CD14-positive monocyte (primary cell): ENCODE measurements around the gene USB1. TPM values are rescaled to one million over a fixed set of nuclear protein-coding genes. Genes with fewer than 3 reads are reported as not detected.
A peak's percentile ranks its signal among the peaks of the same experiment; 100 is the strongest.

Experiments
- DNase-seq, 3 donors: peaks; one replicate each; pipeline ENCODE4 v3.0.0-alpha.2; 2011 to 2022
- H2AFZ ChIP-seq: 2 replicates; pipeline ENCODE4 v1.6.0; 2012; ENCODE audit warnings: mild to moderate bottlenecking, low read depth, low read length, inconsistent platforms; ENCODE audit not compliant: insufficient read depth, poor library complexity, severe bottlenecking
- H3K27ac ChIP-seq, 2 donors: 1 replicate in 1 of 2; 2 replicates in 1 of 2; pipeline ENCODE4 v1.5.1; 2012 to 2013; ENCODE audit warnings: low read length in 2 of 2, control low read depth in 1 of 2, inconsistent platforms in 1 of 2, low read depth in 1 of 2, mild to moderate bottlenecking in 1 of 2
- H3K27me3 ChIP-seq, 2 donors: one replicate each; pipeline versions ENCODE4 v1.6.0 to v1.6.1; 2011 to 2013; ENCODE audit warnings: low read length in 2 of 2; ENCODE audit not compliant: control insufficient read depth in 2 of 2, insufficient read depth in 2 of 2
- H3K36me3 ChIP-seq, 2 donors: replicated peaks in 1 of 2; 1 replicate in 1 of 2; 2 replicates in 1 of 2; pipeline versions ENCODE4 v1.5.1 to v1.6.1; 2012 to 2013; ENCODE audit warnings: low read length in 2 of 2, control low read depth in 1 of 2, inconsistent platforms in 1 of 2, mild to moderate bottlenecking in 1 of 2; ENCODE audit not compliant: insufficient read depth in 2 of 2, control insufficient read depth in 1 of 2
- H3K4me1 ChIP-seq, 2 donors: 1 replicate in 1 of 2; 2 replicates in 1 of 2; pipeline versions ENCODE4 v1.5.1 to v1.6.1; 2012 to 2013; ENCODE audit warnings: low read length in 2 of 2, control low read depth in 1 of 2, inconsistent platforms in 1 of 2, mild to moderate bottlenecking in 1 of 2, moderate library complexity in 1 of 2; ENCODE audit not compliant: insufficient read depth in 2 of 2, control insufficient read depth in 1 of 2
- H3K4me2 ChIP-seq: replicated peaks from 2 replicates; pipeline ENCODE3; 2012; ENCODE audit warnings: low read length, moderate library complexity, mild to moderate bottlenecking; ENCODE audit not compliant: poor library complexity, severe bottlenecking; ENCODE audit errors: extremely low read depth
- H3K4me3 ChIP-seq, 3 experiments: fragments of 200-600 bp in 1 of 3; sonication (generic) in 1 of 3; replicated peaks in 1 of 3; 1 replicate in 2 of 3; 2 replicates in 1 of 3; pipeline ENCODE4 v1.5.1; 2011 to 2013; ENCODE audit warnings: low read length in 3 of 3, mild to moderate bottlenecking in 3 of 3, control low read depth in 2 of 3, low read depth in 2 of 3, inconsistent platforms in 1 of 3, moderate library complexity in 1 of 3
- H3K79me2 ChIP-seq: 2 replicates; pipeline ENCODE4 v1.6.0; 2012; ENCODE audit warnings: mild to moderate bottlenecking, control low read depth, inconsistent platforms, low read length, moderate library complexity; ENCODE audit not compliant: insufficient read depth
- H3K9ac ChIP-seq: 2 replicates; pipeline ENCODE4 v1.6.0; 2017; ENCODE audit warnings: low read length, mild to moderate bottlenecking; ENCODE audit not compliant: insufficient read depth, poor library complexity, severe bottlenecking
- H3K9me3 ChIP-seq, 2 donors: replicated peaks in 1 of 2; 1 replicate in 1 of 2; 2 replicates in 1 of 2; pipeline versions ENCODE4 v1.5.1 to v1.6.1; 2012 to 2013; ENCODE audit warnings: low read length in 2 of 2, control low read depth in 1 of 2; ENCODE audit not compliant: control insufficient read depth in 1 of 2, insufficient read depth in 1 of 2
- H4K20me1 ChIP-seq: 2 replicates; pipeline ENCODE4 v1.6.0; 2012; ENCODE audit warnings: mild to moderate bottlenecking, low read length, control low read depth, moderate library complexity; ENCODE audit not compliant: insufficient read depth
- H3K27ac Mint-ChIP-seq, 7 donors: one replicate each; pipeline ENCODE4 v1.8.0; 2020; ENCODE audit warnings: mild to moderate bottlenecking in 7 of 7, mixed read lengths in 7 of 7, moderate library complexity in 6 of 7, inconsistent platforms in 2 of 7
- H3K27me3 Mint-ChIP-seq, 3 donors: one replicate each; pipeline ENCODE4 v1.8.0; 2021 to 2022; ENCODE audit warnings: low read depth in 3 of 3, mild to moderate bottlenecking in 3 of 3, mixed read lengths in 3 of 3, moderate library complexity in 3 of 3, inconsistent platforms in 1 of 3
- H3K36me3 Mint-ChIP-seq, 2 donors: one replicate each; pipeline ENCODE4 v1.8.0; 2020; ENCODE audit warnings: mixed read lengths in 2 of 2, inconsistent platforms in 1 of 2, mild to moderate bottlenecking in 1 of 2
- H3K4me1 Mint-ChIP-seq: one replicate; pipeline ENCODE4 v1.8.0; 2020; ENCODE audit warnings: mild to moderate bottlenecking, mixed read lengths
- H3K4me3 Mint-ChIP-seq, 2 donors: one replicate each; pipeline ENCODE4 v1.8.0; 2020; ENCODE audit warnings: mild to moderate bottlenecking in 2 of 2, mixed read lengths in 2 of 2, moderate library complexity in 1 of 2
- H3K9me3 Mint-ChIP-seq, 7 donors: one replicate each; pipeline ENCODE4 v1.8.0; 2020 to 2022; ENCODE audit warnings: mixed read lengths in 7 of 7, mild to moderate bottlenecking in 6 of 7, moderate library complexity in 6 of 7, inconsistent platforms in 2 of 7
- CTCF ChIP-seq: fragments of 200-600 bp; IDR thresholded peaks from one replicate; pipeline ENCODE4 v1.8.0; 2022; ENCODE audit warnings: antibody characterized with exemption, mild to moderate bottlenecking
- WGBS: methylation state at CpG from one replicate; pipeline ENCODE4 v1.1.5; 2013; ENCODE audit warnings: missing lambda C conversion rate; ENCODE audit not compliant: insufficient coverage; 5-methylcytosine and 5-hydroxymethylcytosine counted together
- intact Hi-C, 2 donors: fragments of 100-400 bp; cut with micrococcal nuclease; formaldehyde crosslinking; loops; one replicate each; pipeline versions ENCODE4 v1.15.0 to v1.15.1; 2023
- polyA plus RNA-seq, 3 donors: library from polyadenylated mRNA; depleted of rRNA in 1 of 3; unstranded in 2 of 3; stranded (reverse) in 1 of 3; fragments of 300-500 nt in 2 of 3; fragments of >200 nt in 1 of 3; fragmentation: Illumina TruSeq in 2 of 3; gene quantifications; 1 replicate in 2 of 3; 2 replicates in 1 of 3; pipeline ENCODE4 v1.2.3, GENCODE V29; 2012 to 2021

USB1 gene
- polyA plus RNA-seq, 3 donors, result 25.7 to 55.7 (median 44.4) TPM

- no peak for TF ChIP-seq CTCF
- H3K27me3 ChIP-seq, result no peaks in the 10 kb centered on the region
- H3K4me3 Mint-ChIP-seq, result peak overlapping the region; percentile 92 to 95
- no peak for DNase-seq
- H3K4me1 Mint-ChIP-seq, result peaks cover 52% of the 10 kb centered on the region
- peak overlapping the region; percentile 100 for H3K4me2 ChIP-seq
- intact Hi-C loops, result loop anchor here (2.0 to 10.0 kb wide), 5 partner anchors 110 to 425 kb away; partner anchors contain the start of genes KATNB1 (in 1 of the 2) and KIFC3 (in 1 of the 2)
- 90% methylated on average over 3 of the region's 10 CpGs for WGBS
- H3K27ac ChIP-seq, result peak overlapping the region in 1 of 2 donors; percentile 92
- H3K4me3 ChIP-seq, result peak overlapping the region; percentile 84 to 98 (median 96)
- peak overlapping the region in 5 of 7 donors; percentile 35 to 97 (median 90) for H3K27ac Mint-ChIP-seq
- H3K79me2 ChIP-seq, result peaks cover 36% of the 10 kb centered on the region
- H3K9me3 Mint-ChIP-seq, result peaks cover 0 to 10% (median 6%) of the 10 kb centered on the region in 7 donors
- H3K4me1 ChIP-seq, result peaks cover 39 to 46% of the 10 kb centered on the region in 2 donors
- no peaks in the 10 kb centered on the region for H3K27me3 Mint-ChIP-seq
- peak overlapping the region; percentile 80 for H3K9ac ChIP-seq
- peaks cover 40 to 54% of the 10 kb centered on the region in 2 donors for H3K36me3 Mint-ChIP-seq
- peaks cover 46% of the 10 kb centered on the region for H4K20me1 ChIP-seq
- peaks cover 34 to 50% of the 10 kb centered on the region in 2 donors for H3K36me3 ChIP-seq
- peaks cover 0 to 6% of the 10 kb centered on the region in 2 donors for H3K9me3 ChIP-seq
- peak overlapping the region; percentile 95 for H2AFZ ChIP-seq
Measured at GRCh38 chr16:58001781-58002415, 691 bp downstream of the USB1 start.

DNA sequence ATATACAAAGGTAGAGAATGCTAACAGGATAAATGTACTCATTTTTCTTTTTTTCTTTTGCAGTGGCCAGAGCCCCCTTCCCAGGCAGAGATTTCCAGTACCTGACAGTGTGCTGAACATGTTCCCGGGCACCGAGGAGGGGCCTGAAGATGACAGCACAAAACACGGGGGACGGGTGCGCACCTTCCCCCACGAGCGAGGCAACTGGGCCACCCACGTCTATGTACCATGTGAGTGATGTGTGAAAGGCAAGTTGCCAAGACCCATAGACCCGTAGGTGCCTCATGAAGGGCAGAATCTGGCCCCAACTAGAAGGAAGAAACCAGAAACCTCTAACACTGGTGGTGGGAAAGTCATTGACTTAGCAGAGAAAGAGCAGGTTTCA is 1.2 kb downstream of the USB1 start:
- no peak overlapping the region for H3K27ac Mint-ChIP-seq
- no peak overlapping the region for H3K9ac ChIP-seq

More for the DNA sequence above, 1.2 kb downstream of the USB1 start:
- H3K27me3 ChIP-seq, result no peaks in the 10 kb centered on the region
- Mint-ChIP-seq H3K27me3 (no peaks in the 10 kb centered on the region), H3K36me3 (peaks cover 38 to 53% of the 10 kb centered on the region in 2 donors), H3K9me3 (peaks cover 0 to 10% (median 6%) of the 10 kb centered on the region in 7 donors), H3K4me1 (peaks cover 48% of the 10 kb centered on the region), H3K4me3 (no peak overlapping the region)
- 100% methylated on average over 1 of the region's 9 CpGs for WGBS
- peaks cover 30 to 50% of the 10 kb centered on the region in 2 donors for H3K36me3 ChIP-seq
- peaks cover 0 to 6% of the 10 kb centered on the region in 2 donors for H3K9me3 ChIP-seq
- H4K20me1 ChIP-seq, result peaks cover 41% of the 10 kb centered on the region
- no peak for TF ChIP-seq CTCF
- intact Hi-C loops, result loop anchor here (5.0 to 10.0 kb wide), 4 partner anchors 110 to 425 kb away; partner anchors contain the start of genes KATNB1 (in 1 of the 2) and KIFC3 (in 1 of the 2)
- H3K79me2 ChIP-seq, result peaks cover 36% of the 10 kb centered on the region
- no peak overlapping the region for H2AFZ ChIP-seq
- H3K27ac ChIP-seq, result no peak overlapping the region
- no peak overlapping the region for H3K4me2 ChIP-seq
- no peak overlapping the region for H3K4me3 ChIP-seq
- no peak for DNase-seq
- H3K4me1 ChIP-seq, result peaks cover 36 to 43% of the 10 kb centered on the region in 2 donors
